Measurements from ENCODE around the gene CYYR1. TPM values are rescaled to one million over a fixed set of nuclear protein-coding genes. Genes with fewer than 3 reads are reported as not detected.

The CYYR1 gene
- total and polyA plus RNA-seq, 2 donors (not counting 3 experiments of a cell fraction or from before 2014, with no cell fraction given) = 13.2 to 25.7 TPM

- peaks cover 25% of the 10 kb centered on the region for H3K4me1 ChIP-seq (ENCODE audit: control insufficient read depth, extremely low read depth, insufficient read depth, low read length)
- H3K4me2 ChIP-seq (ENCODE audit: insufficient read depth, low read length) = no peak overlapping the region
- no peak for FAIRE-seq
- H3K27me3 ChIP-seq (ENCODE audit: control insufficient read depth in 2 of 2, insufficient read depth in 2 of 2, low read length in 2 of 2) = no peaks in the 10 kb centered on the region
- H3K4me3 ChIP-seq (replicated peaks in 1 of 3; ENCODE audit: insufficient read depth in 1 of 3, low read depth in 1 of 3, low read length in 3 of 3) = no peak overlapping the region
- ChIA-PET POLR2A (interaction anchor here (0.6 kb wide), 1 partner anchor 25 kb away, joined by 3 read pairs; no protein-coding TSS in a partner anchor), CTCF (no interaction called here)
- TF ChIP-seq EZH2 (IDR thresholded peaks at IDR 0.05; ENCODE audit: borderline replicate concordance, low read depth, low read length, severe bottlenecking) (no peak), POLR2AphosphoS5 (IDR thresholded peaks at IDR 0.05; ENCODE audit: insufficient read depth, low read depth, low read length) (no peak), POLR2A (IDR thresholded peaks at IDR 0.05; ENCODE audit: low read depth, low read length) (no peak), CTCF (IDR thresholded peaks at IDR 0.05; ENCODE audit: extremely low read depth in 1 of 2, insufficient read depth in 1 of 2, low read depth in 1 of 2, low read length in 2 of 2) (no peak), FOS (IDR thresholded peaks at IDR 0.05; ENCODE audit: borderline replicate concordance, insufficient read depth, low read length) (no peak), MYC (IDR thresholded peaks at IDR 0.05; ENCODE audit: low read depth, low read length) (no peak), GATA2 (IDR thresholded peaks at IDR 0.05; ENCODE audit: insufficient read depth, insufficient read length, low read depth, low read length) (no peak), JUN (IDR thresholded peaks at IDR 0.05; ENCODE audit: borderline replicate concordance, insufficient read depth, insufficient read length, low read depth) (no peak)
- TF ChIP-seq, protein P1, sequence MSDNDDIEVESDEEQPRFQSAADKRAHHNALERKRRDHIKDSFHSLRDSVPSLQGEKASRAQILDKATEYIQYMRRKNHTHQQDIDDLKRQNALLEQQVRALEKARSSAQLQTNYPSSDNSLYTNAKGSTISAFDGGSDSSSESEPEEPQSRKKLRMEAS (IDR thresholded peaks at IDR 0.05; ENCODE audit: insufficient read depth, insufficient read length) = no peak
- no peaks in the 10 kb centered on the region for H3K79me2 ChIP-seq (ENCODE audit: control insufficient read depth, insufficient read depth, low read length)
- intact Hi-C loops (cut with micrococcal nuclease) (no loop called here), dilution Hi-C loops (cut with MboI; ENCODE audit: extremely low pct_ligation_motif_present, low sequenced_read_pairs) (no loop called here)
- DNase-seq (ENCODE audit: low read depth, low spot score) = no peak
- no peaks in the 10 kb centered on the region for H4K20me1 ChIP-seq (replicated peaks; ENCODE audit: control insufficient read depth, extremely low read depth, insufficient read depth, low read length)
- BruUV-seq (replicated peaks) = no TSS peak
- H3K9me3 ChIP-seq (replicated peaks; ENCODE audit: control insufficient read depth, insufficient read depth, low read length) = no peaks in the 10 kb centered on the region
- H3K27ac ChIP-seq (ENCODE audit: insufficient read depth, low read depth, low read length) = no peak overlapping the region
- no peaks in the 10 kb centered on the region for H3K9me1 ChIP-seq (replicated peaks; ENCODE audit: control insufficient read depth, extremely low read depth, insufficient read depth, low read length)
- no peaks in the 10 kb centered on the region for H3K36me3 ChIP-seq (ENCODE audit: control insufficient read depth in 2 of 2, extremely low read depth in 1 of 2, insufficient read depth in 2 of 2, low read length in 2 of 2)
- no peak overlapping the region for H2AFZ ChIP-seq (ENCODE audit: low read depth, low read length)
- H3K9ac ChIP-seq (replicated peaks; ENCODE audit: extremely low read depth, insufficient read depth, low read length) = no peak overlapping the region
Measured at GRCh38 chr21:26508903-26509302, 64.2 kb downstream of the CYYR1 start.

Data from endothelial cell of umbilical vein (primary cell).